SK-N-MC (cell line): ENCODE data around the gene GNS.

ENCODE experiments used
- EZH2 ChIP-seq: fragments of 200-600 bp; sonication (generic); IDR thresholded peaks from one replicate; pipeline ENCODE4 v1.6.1; 2017; ENCODE audit warnings: antibody characterized with exemption
- POLR2AphosphoS5 ChIP-seq: IDR thresholded peaks from 2 replicates; pipeline ENCODE4 v1.6.1; 2012; ENCODE audit warnings: mild to moderate bottlenecking, low read depth, low read length, borderline replicate concordance

- TF ChIP-seq EZH2 (no peak), POLR2AphosphoS5 (no peak)
These were observed 16.0 kb downstream of the GNS start for GRCh38 chr12:64743206-64743605.
